Endothelial cell of umbilical vein (primary cell): ENCODE results near the gene PLAAT2. TPM values are rescaled to one million over a fixed set of nuclear protein-coding genes. Genes with fewer than 3 reads are reported as not detected.

Source experiments
- BruUV-seq: library from RNA; stranded (reverse); fragments of 400-500 nt; replicated peaks from 2 replicates; lab custom pipeline; 2021; lab: Mats Ljungman, UMichigan
- CTCF ChIA-PET: fragments of 300-600, 350-600 bp; sonication (Branson Sonifier 250); formaldehyde crosslinking; loops from one replicate; lab custom pipeline; 2021; ENCODE audit warnings: antibody characterized with exemption, inconsistent platforms; lab: Charles Lee
- POLR2A ChIA-PET: fragments of 300-600, 350-600 bp; sonication (Branson Sonifier 250); formaldehyde crosslinking; loops from one replicate; lab custom pipeline; 2021; ENCODE audit warnings: antibody characterized with exemption, inconsistent platforms; lab: Charles Lee
- DNase-seq: peaks from one replicate; pipeline ENCODE4 v3.0.0-alpha.2; 2011; ENCODE audit warnings: low read depth, low spot score
- FAIRE-seq: peaks from 2 replicates; lab custom pipeline; 2011; peaks lifted over from hg19 to GRCh38; lab: Jason Lieb, UNC
- H2AFZ ChIP-seq: 2 replicates; pipeline ENCODE4 v1.6.0; 2012; ENCODE audit warnings: low read depth, low read length, control low read depth, inconsistent platforms
- H3K27ac ChIP-seq: 2 replicates; pipeline ENCODE4 v1.5.1; 2011; ENCODE audit warnings: low read depth, mild to moderate bottlenecking, control low read depth, low read length, moderate library complexity; ENCODE audit not compliant: insufficient read depth
- H3K27me3 ChIP-seq, 2 experiments: 2 replicates each; pipeline versions ENCODE4 v1.6.0 to v1.6.1; 2011; ENCODE audit warnings: low read length in 2 of 2, mixed read lengths in 1 of 2; ENCODE audit not compliant: control insufficient read depth in 2 of 2, insufficient read depth in 2 of 2
- H3K36me3 ChIP-seq, 2 experiments: 2 replicates in 1 of 2; 3 replicates in 1 of 2; pipeline ENCODE4 v1.5.1; 2011; ENCODE audit warnings: low read length in 2 of 2, mild to moderate bottlenecking in 1 of 2, moderate library complexity in 1 of 2; ENCODE audit not compliant: control insufficient read depth in 2 of 2, insufficient read depth in 2 of 2; ENCODE audit errors: extremely low read depth in 1 of 2
- H3K4me1 ChIP-seq: 3 replicates; pipeline ENCODE4 v1.5.1; 2011; ENCODE audit warnings: mild to moderate bottlenecking, low read length; ENCODE audit not compliant: control insufficient read depth, insufficient read depth; ENCODE audit errors: extremely low read depth
- H3K4me2 ChIP-seq: 2 replicates; pipeline ENCODE4 v1.6.1; 2011; ENCODE audit warnings: low read length, control low read depth, mixed read lengths; ENCODE audit not compliant: insufficient read depth
- H3K4me3 ChIP-seq, 3 experiments: fragments of 200-600 bp in 1 of 3; sonication (generic), shearing (Covaris generic) in 1 of 3; replicated peaks in 1 of 3; 2 replicates each; pipeline ENCODE4 v1.5.1; 2011 to 2016; ENCODE audit warnings: control low read depth in 3 of 3, low read length in 3 of 3, mild to moderate bottlenecking in 2 of 3, inconsistent platforms in 1 of 3, low read depth in 1 of 3, moderate library complexity in 1 of 3; ENCODE audit not compliant: insufficient read depth in 1 of 3
- H3K79me2 ChIP-seq: 2 replicates; pipeline ENCODE4 v1.6.0; 2012; ENCODE audit warnings: low read length, inconsistent platforms; ENCODE audit not compliant: control insufficient read depth, insufficient read depth
- H3K9ac ChIP-seq: replicated peaks from 2 replicates; pipeline ENCODE3; 2011; ENCODE audit warnings: low read length, control low read depth; ENCODE audit not compliant: insufficient read depth; ENCODE audit errors: extremely low read depth
- H3K9me1 ChIP-seq: replicated peaks from 3 replicates; pipeline ENCODE4 v1.6.0; 2011; ENCODE audit warnings: mild to moderate bottlenecking, low read length; ENCODE audit not compliant: control insufficient read depth, insufficient read depth; ENCODE audit errors: extremely low read depth
- H3K9me3 ChIP-seq: replicated peaks from 2 replicates; pipeline ENCODE4 v1.5.1; 2012; ENCODE audit warnings: low read length, inconsistent platforms; ENCODE audit not compliant: control insufficient read depth, insufficient read depth
- H4K20me1 ChIP-seq: replicated peaks from 2 replicates; pipeline ENCODE3; 2011; ENCODE audit warnings: mild to moderate bottlenecking, low read length; ENCODE audit not compliant: control insufficient read depth, insufficient read depth; ENCODE audit errors: extremely low read depth
- EZH2 ChIP-seq: IDR thresholded peaks from 2 replicates; pipeline ENCODE4 v1.6.1; 2012; ENCODE audit warnings: borderline replicate concordance, low read depth, mild to moderate bottlenecking, moderate library complexity, low read length, inconsistent platforms; ENCODE audit not compliant: severe bottlenecking
- FOS ChIP-seq: IDR thresholded peaks from 2 replicates; pipeline ENCODE4 v1.6.1; 2011; ENCODE audit warnings: mild to moderate bottlenecking, low read length, moderate library complexity, borderline replicate concordance; ENCODE audit not compliant: insufficient read depth
- GATA2 ChIP-seq: IDR thresholded peaks from 2 replicates; pipeline ENCODE4 v1.7.0; 2011; ENCODE audit warnings: low read depth, mild to moderate bottlenecking, moderate library complexity, mixed read lengths, low read length; ENCODE audit not compliant: insufficient read length, insufficient read depth
- JUN ChIP-seq: IDR thresholded peaks from 2 replicates; pipeline ENCODE4 v1.6.1; 2011; ENCODE audit warnings: borderline replicate concordance, low read depth; ENCODE audit not compliant: insufficient read length, insufficient read depth
- MYC ChIP-seq: IDR thresholded peaks from one replicate; pipeline ENCODE4 v1.6.1; 2011; ENCODE audit warnings: mild to moderate bottlenecking, low read depth, low read length
- POLR2A ChIP-seq: IDR thresholded peaks from 2 replicates; pipeline ENCODE4 v1.6.1; 2012; ENCODE audit warnings: low read depth, mild to moderate bottlenecking, control low read depth, low read length
- POLR2AphosphoS5 ChIP-seq: IDR thresholded peaks from 2 replicates; pipeline ENCODE4 v1.6.1; 2012; ENCODE audit warnings: low read depth, mild to moderate bottlenecking, control low read depth, low read length, moderate library complexity; ENCODE audit not compliant: insufficient read depth
- dilution Hi-C: fragments of 300-500 bp; cut with MboI; formaldehyde crosslinking; loops from one replicate; pipeline ENCODE4 v1.15.0; 2019; ENCODE audit warnings: low sequenced_read_pairs; ENCODE audit not compliant: extremely low pct_ligation_motif_present
- intact Hi-C: fragments of 100-400 bp; cut with micrococcal nuclease; formaldehyde crosslinking; loops from one replicate; pipeline ENCODE4 v1.10.0; 2022
- polyA plus RNA-seq, 4 experiments: library from polyadenylated mRNA; depleted of rRNA in 3 of 4; stranded (reverse) in 3 of 4; unstranded in 1 of 4; fragments of >200 nt; gene quantifications; 2 replicates each; pipeline versions ENCODE4 v1.2.1 to v1.2.3, GENCODE V29; 2011 to 2012; ENCODE audit warnings: missing spikeins in 1 of 4
- total RNA-seq: library from RNA; stranded (reverse); gene quantifications from 2 replicates; pipeline ENCODE4 v1.2.3, GENCODE V29; 2021
- TF ChIP-seq, protein P1 (sequence below): IDR thresholded peaks from 2 replicates; pipeline ENCODE4 v1.6.1; 2011; ENCODE audit not compliant: insufficient read depth, insufficient read length
- TF ChIP-seq, protein P2 (sequence below), 2 donors: IDR thresholded peaks; 1 replicate in 1 of 2; 2 replicates in 1 of 2; pipeline ENCODE4 v1.5.1; 2011; ENCODE audit warnings: low read length in 2 of 2, mild to moderate bottlenecking in 2 of 2, moderate library complexity in 2 of 2, control low read depth in 1 of 2, inconsistent platforms in 1 of 2, low read depth in 1 of 2; ENCODE audit not compliant: insufficient read depth in 1 of 2; ENCODE audit errors: extremely low read depth in 1 of 2

The PLAAT2 gene
- total and polyA plus RNA-seq, 2 donors (not counting 3 experiments of a cell fraction or from before 2014, with no cell fraction given) = 0.40 TPM; not detected in 1

DNA sequence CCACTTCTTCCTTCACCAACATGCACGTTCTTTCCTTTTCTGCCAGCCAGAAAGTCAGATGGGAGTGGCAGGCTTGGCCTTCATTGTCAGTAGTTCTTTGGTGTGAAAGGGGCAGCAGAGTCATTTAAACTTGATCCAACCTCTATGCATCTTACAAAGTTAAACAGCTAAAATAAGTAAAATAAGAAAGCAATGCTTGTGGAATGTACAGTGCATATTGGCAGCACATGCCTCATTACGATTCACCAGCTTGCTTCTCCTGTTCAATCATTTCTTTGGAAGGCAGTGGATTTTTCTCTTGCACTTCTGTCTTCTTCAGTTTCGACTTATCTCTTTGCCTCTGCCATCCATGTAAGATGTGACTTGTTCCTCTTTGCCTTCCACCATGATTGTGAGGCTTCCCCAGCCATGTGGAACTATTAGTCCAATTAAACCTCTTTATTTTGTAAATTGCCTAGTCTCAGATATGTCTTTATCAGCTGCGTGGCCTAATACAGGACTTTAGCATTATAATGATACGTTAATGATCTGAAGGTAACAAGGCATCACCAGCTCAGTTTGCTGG is 42.5 kb downstream of the PLAAT2 start:
- Histone ChIP-seq H3K9ac (no peak overlapping the region), H4K20me1 (no peaks in the 10 kb centered on the region)
- no peak for FAIRE-seq

More for the DNA sequence above, 42.5 kb downstream of the PLAAT2 start:
- Histone ChIP-seq H3K36me3 (no peaks in the 10 kb centered on the region), H3K4me2 (no peak overlapping the region), H3K27ac (no peak overlapping the region), H2AFZ (no peak overlapping the region), H3K4me1 (no peaks in the 10 kb centered on the region), H3K27me3 (peaks cover 0 to 7% of the 10 kb centered on the region in 2 experiments), H3K79me2 (no peaks in the 10 kb centered on the region), H3K9me3 (no peaks in the 10 kb centered on the region), H3K9me1 (no peaks in the 10 kb centered on the region), H3K4me3 (no peak overlapping the region)
- no TSS peak for BruUV-seq
- intact Hi-C loops = no loop called here
- POLR2A ChIA-PET = no interaction called here
- no peak for TF ChIP-seq POLR2A
- no peak for TF ChIP-seq EZH2
- no peak for TF ChIP-seq FOS
- no peak for TF ChIP-seq POLR2AphosphoS5
- no peak for TF ChIP-seq MYC
- TF ChIP-seq GATA2 = no peak
- TF ChIP-seq, protein P1, sequence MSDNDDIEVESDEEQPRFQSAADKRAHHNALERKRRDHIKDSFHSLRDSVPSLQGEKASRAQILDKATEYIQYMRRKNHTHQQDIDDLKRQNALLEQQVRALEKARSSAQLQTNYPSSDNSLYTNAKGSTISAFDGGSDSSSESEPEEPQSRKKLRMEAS = no peak
- TF ChIP-seq, protein P2, sequence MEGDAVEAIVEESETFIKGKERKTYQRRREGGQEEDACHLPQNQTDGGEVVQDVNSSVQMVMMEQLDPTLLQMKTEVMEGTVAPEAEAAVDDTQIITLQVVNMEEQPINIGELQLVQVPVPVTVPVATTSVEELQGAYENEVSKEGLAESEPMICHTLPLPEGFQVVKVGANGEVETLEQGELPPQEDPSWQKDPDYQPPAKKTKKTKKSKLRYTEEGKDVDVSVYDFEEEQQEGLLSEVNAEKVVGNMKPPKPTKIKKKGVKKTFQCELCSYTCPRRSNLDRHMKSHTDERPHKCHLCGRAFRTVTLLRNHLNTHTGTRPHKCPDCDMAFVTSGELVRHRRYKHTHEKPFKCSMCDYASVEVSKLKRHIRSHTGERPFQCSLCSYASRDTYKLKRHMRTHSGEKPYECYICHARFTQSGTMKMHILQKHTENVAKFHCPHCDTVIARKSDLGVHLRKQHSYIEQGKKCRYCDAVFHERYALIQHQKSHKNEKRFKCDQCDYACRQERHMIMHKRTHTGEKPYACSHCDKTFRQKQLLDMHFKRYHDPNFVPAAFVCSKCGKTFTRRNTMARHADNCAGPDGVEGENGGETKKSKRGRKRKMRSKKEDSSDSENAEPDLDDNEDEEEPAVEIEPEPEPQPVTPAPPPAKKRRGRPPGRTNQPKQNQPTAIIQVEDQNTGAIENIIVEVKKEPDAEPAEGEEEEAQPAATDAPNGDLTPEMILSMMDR (IDR thresholded peaks at IDR 0.05; ENCODE audit: extremely low read depth in 1 of 2, insufficient read depth in 1 of 2, low read depth in 1 of 2, low read length in 2 of 2) = no peak
- TF ChIP-seq JUN = no peak
- dilution Hi-C loops = no loop called here
- CTCF ChIA-PET = no interaction called here
- no peak for DNase-seq
